HEK293 (cell line): ENCODE results near the gene FUT1.
A peak's percentile ranks its signal among the peaks of the same experiment; 100 is the strongest.

Experiments used
- CTCF ChIA-PET: fragments of 350-600 bp; formaldehyde crosslinking; extraction: SDS; loops from one replicate; lab custom pipeline; 2021; ENCODE audit warnings: antibody characterized with exemption; lab: Yijun Ruan, JAX
- POLR2A ChIA-PET: fragments of 300-600 bp; formaldehyde crosslinking; extraction: SDS; loops from one replicate; lab custom pipeline; 2020; ENCODE audit warnings: antibody characterized with exemption, inconsistent platforms; lab: Yijun Ruan, JAX
- H3K27ac ChIP-seq: fragments of 200-500 bp; sonication (Bioruptor generic); 2 replicates; pipeline ENCODE4 v1.5.1; 2014; ENCODE audit warnings: low read depth, low read length, control low read depth, inconsistent platforms; ENCODE audit errors: extremely low read depth
- H3K36me3 ChIP-seq, 2 experiments: fragments of 200-500 bp in 1 of 2; sonication (Bioruptor generic) in 1 of 2; 1 replicate in 1 of 2; 2 replicates in 1 of 2; pipeline ENCODE4 v1.5.1; 2014 to 2017; ENCODE audit warnings: inconsistent platforms in 2 of 2, low read length in 2 of 2; ENCODE audit not compliant: control insufficient read depth in 2 of 2, insufficient read depth in 1 of 2
- H3K4me1 ChIP-seq: fragments of 200-500 bp; sonication (Bioruptor generic); 2 replicates; pipeline ENCODE4 v1.5.1; 2014; ENCODE audit warnings: mild to moderate bottlenecking, low read length, inconsistent platforms; ENCODE audit not compliant: control insufficient read depth, insufficient read depth
- H3K4me3 ChIP-seq: 2 replicates; pipeline ENCODE4 v1.5.1; 2011; ENCODE audit warnings: low read depth, mild to moderate bottlenecking, control low read depth, low read length, moderate library complexity
- H3K9me3 ChIP-seq: fragments of 200-500 bp; sonication (Bioruptor generic); 2 replicates; pipeline ENCODE4 v1.5.1; 2014; ENCODE audit warnings: low read depth, low read length, inconsistent platforms; ENCODE audit not compliant: control insufficient read depth, insufficient read depth
- BCL11A ChIP-seq: fragments of 450-650 bp; formaldehyde crosslinking; IDR thresholded peaks from 2 replicates; pipeline ENCODE4 v1.5.1; 2016; ENCODE audit warnings: low read depth, missing biosample characterization, missing genetic modification characterization
- GLIS1 ChIP-seq: fragments of 450-650 bp; formaldehyde crosslinking; IDR thresholded peaks from 2 replicates; pipeline ENCODE4 v1.5.1; 2016; ENCODE audit warnings: missing biosample characterization, missing genetic modification characterization
- HOXC10 ChIP-seq: sonication (generic); formaldehyde crosslinking; IDR thresholded peaks from 2 replicates; pipeline ENCODE4 v1.8.1; 2023; ENCODE audit warnings: mild to moderate bottlenecking, missing genetic modification reagents
- SETDB1 ChIP-seq: IDR thresholded peaks from one replicate; pipeline ENCODE4 v1.6.1; 2017; ENCODE audit warnings: mild to moderate bottlenecking, low read length, moderate library complexity, mixed read lengths; ENCODE audit not compliant: insufficient read length
- ZBTB48 ChIP-seq: fragments of 450-650 bp; formaldehyde crosslinking; IDR thresholded peaks from 2 replicates; pipeline ENCODE4 v1.5.1; 2016; ENCODE audit warnings: missing biosample characterization, missing genetic modification characterization
- ZFP41 ChIP-seq: fragments of 450-650 bp; formaldehyde crosslinking; IDR thresholded peaks from 2 replicates; pipeline ENCODE4 v1.5.1; 2016; ENCODE audit warnings: missing biosample characterization, missing genetic modification characterization, borderline replicate concordance
- ZIC2 ChIP-seq: fragments of 450-650 bp; formaldehyde crosslinking; IDR thresholded peaks from 2 replicates; pipeline ENCODE4 v1.5.1; 2016; ENCODE audit warnings: missing biosample characterization, missing genetic modification characterization
- ZNF121 ChIP-seq: fragments of 450-650 bp; formaldehyde crosslinking; IDR thresholded peaks from 2 replicates; pipeline ENCODE4 v1.5.1; 2016; ENCODE audit warnings: missing biosample characterization, missing genetic modification characterization
- ZNF366 ChIP-seq: fragments of 450-650 bp; formaldehyde crosslinking; conservative IDR thresholded peaks from 2 replicates; pipeline ENCODE4 v1.5.1; 2016; ENCODE audit warnings: missing biosample characterization, missing genetic modification characterization
- ZNF548 ChIP-seq: fragments of 450-650 bp; formaldehyde crosslinking; IDR thresholded peaks from 2 replicates; pipeline ENCODE4 v1.5.1; 2016; ENCODE audit warnings: missing biosample characterization, missing genetic modification characterization
- ZNF561 ChIP-seq: fragments of 450-650 bp; IDR thresholded peaks from 2 replicates; pipeline ENCODE4 v1.5.1; 2018; ENCODE audit warnings: missing biosample characterization, missing genetic modification characterization, borderline replicate concordance
- ZNF658 ChIP-seq: fragments of 450-650 bp; formaldehyde crosslinking; IDR thresholded peaks from 2 replicates; pipeline ENCODE4; 2016; ENCODE audit warnings: missing biosample characterization, missing genetic modification characterization
- ZNF701 ChIP-seq: fragments of 450-650 bp; formaldehyde crosslinking; IDR thresholded peaks from 2 replicates; pipeline ENCODE4 v1.5.1; 2016; ENCODE audit warnings: missing biosample characterization, missing genetic modification characterization
- TF ChIP-seq, protein P1 (sequence below): fragments of 450-650 bp; formaldehyde crosslinking; IDR thresholded peaks from 2 replicates; pipeline ENCODE4 v1.5.1; 2016; ENCODE audit warnings: missing biosample characterization, missing genetic modification characterization
- TF ChIP-seq, protein P2 (sequence below): fragments of 450-650 bp; formaldehyde crosslinking; IDR thresholded peaks from 2 replicates; pipeline ENCODE4 v1.5.1; 2016; ENCODE audit warnings: missing biosample characterization, missing genetic modification characterization
- TF ChIP-seq, protein P3 (sequence below): IDR thresholded peaks from 2 replicates; pipeline ENCODE4 v1.6.1; 2011; ENCODE audit warnings: mild to moderate bottlenecking, low read depth, low read length, borderline replicate concordance
- TF ChIP-seq, protein P4 (sequence below): fragments of 450-650 bp; formaldehyde crosslinking; conservative IDR thresholded peaks from 2 replicates; pipeline ENCODE4 v1.5.1; 2016; ENCODE audit warnings: low read depth, missing biosample characterization, missing genetic modification characterization
- TF ChIP-seq, protein P5 (sequence below): fragments of 450-650 bp; formaldehyde crosslinking; IDR thresholded peaks from 2 replicates; pipeline ENCODE4 v1.5.1; 2016; ENCODE audit warnings: missing biosample characterization, missing genetic modification characterization

Gene FUT1

DNA sequence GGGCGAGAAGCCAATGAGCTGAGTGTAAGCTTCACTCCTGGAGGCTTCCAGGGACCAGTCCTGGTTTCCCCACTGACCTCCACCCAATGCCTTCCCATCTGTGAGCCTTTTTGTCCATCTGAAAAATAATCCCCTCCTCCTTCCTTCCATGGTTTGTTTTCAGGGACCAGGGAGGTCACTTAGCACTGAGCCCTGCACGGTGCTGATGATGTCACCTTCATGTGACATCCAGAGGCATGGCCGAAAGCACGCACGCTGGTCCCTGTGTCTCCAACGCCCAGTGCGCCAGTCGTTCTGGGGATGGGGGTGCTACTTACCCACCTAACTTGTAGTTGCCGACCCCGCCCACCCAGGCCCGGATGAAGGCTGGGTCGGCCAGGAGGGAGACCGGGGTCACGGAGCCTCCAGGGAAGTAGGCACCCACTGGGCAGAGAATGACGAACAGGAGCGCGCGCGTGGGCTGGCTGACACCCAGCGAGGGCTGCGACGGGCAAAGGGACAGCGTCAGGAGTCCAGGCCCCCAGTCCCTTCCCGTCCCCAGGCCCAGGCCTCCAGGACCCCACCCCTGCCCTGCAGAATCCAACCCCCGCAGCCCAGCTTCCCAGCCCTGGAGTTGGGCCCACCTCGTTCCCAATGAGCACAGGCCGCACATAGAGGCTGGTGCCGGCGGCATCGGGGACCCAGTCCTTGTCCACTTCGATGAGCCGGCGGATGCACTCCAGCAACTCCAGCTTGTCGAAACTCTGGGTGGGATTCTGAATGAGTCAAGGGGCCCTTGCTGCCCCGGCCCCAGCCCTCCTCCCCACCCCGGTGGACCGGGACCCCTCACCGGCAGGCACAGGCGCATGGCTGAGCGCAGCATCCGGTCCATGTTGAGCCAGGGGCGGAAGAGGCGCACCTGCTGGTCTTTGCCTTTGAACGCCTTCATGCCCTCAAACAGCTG lies 47.2 kb upstream of the FUT1 start:
- H3K9me3 ChIP-seq = no peaks in the 10 kb centered on the region
- peaks cover 4 to 8% of the 10 kb centered on the region in 2 experiments; a peak in 2 of 3 replicates for H3K36me3 ChIP-seq
- TF ChIP-seq ZNF658 (tag by site-specific recombination) = no peak
- TF ChIP-seq HOXC10 = no peak
- TF ChIP-seq, protein P1, sequence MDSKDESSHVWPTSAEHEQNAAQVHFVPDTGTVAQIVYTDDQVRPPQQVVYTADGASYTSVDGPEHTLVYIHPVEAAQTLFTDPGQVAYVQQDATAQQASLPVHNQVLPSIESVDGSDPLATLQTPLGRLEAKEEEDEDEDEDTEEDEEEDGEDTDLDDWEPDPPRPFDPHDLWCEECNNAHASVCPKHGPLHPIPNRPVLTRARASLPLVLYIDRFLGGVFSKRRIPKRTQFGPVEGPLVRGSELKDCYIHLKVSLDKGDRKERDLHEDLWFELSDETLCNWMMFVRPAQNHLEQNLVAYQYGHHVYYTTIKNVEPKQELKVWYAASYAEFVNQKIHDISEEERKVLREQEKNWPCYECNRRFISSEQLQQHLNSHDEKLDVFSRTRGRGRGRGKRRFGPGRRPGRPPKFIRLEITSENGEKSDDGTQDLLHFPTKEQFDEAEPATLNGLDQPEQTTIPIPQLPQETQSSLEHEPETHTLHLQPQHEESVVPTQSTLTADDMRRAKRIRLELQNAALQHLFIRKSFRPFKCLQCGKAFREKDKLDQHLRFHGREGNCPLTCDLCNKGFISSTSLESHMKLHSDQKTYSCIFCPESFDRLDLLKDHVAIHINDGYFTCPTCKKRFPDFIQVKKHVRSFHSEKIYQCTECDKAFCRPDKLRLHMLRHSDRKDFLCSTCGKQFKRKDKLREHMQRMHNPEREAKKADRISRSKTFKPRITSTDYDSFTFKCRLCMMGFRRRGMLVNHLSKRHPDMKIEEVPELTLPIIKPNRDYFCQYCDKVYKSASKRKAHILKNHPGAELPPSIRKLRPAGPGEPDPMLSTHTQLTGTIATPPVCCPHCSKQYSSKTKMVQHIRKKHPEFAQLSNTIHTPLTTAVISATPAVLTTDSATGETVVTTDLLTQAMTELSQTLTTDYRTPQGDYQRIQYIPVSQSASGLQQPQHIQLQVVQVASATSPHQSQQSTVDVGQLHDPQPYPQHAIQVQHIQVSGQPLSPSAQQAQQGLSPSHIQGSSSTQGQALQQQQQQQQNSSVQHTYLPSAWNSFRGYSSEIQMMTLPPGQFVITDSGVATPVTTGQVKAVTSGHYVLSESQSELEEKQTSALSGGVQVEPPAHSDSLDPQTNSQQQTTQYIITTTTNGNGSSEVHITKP (tag by site-specific recombination) = 0 out of 2 replicates have a peak, but pooled peaks have one; percentile 12
- peak; percentile 68; the same call in 1 of the 2 replicates for TF ChIP-seq ZBTB48 (tag by site-specific recombination)
- no peak for TF ChIP-seq ZNF701 (tag by site-specific recombination)
- TF ChIP-seq ZFP41 = no peak
- peak; percentile 50 for TF ChIP-seq ZNF366 (tag by site-specific recombination)
- TF ChIP-seq, protein P2, sequence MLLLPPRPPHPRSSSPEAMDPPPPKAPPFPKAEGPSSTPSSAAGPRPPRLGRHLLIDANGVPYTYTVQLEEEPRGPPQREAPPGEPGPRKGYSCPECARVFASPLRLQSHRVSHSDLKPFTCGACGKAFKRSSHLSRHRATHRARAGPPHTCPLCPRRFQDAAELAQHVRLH (tag by site-specific recombination) = no peak
- TF ChIP-seq ZNF548 (tag by site-specific recombination) = no peak
- TF ChIP-seq BCL11A = no peak
- no peak for TF ChIP-seq ZNF561 (tag by site-specific recombination)
- no peak for TF ChIP-seq ZNF121
- TF ChIP-seq SETDB1 = no peak
- TF ChIP-seq, protein P3, sequence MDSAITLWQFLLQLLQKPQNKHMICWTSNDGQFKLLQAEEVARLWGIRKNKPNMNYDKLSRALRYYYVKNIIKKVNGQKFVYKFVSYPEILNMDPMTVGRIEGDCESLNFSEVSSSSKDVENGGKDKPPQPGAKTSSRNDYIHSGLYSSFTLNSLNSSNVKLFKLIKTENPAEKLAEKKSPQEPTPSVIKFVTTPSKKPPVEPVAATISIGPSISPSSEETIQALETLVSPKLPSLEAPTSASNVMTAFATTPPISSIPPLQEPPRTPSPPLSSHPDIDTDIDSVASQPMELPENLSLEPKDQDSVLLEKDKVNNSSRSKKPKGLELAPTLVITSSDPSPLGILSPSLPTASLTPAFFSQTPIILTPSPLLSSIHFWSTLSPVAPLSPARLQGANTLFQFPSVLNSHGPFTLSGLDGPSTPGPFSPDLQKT = no peak
- 0 out of 2 replicates have a peak, but pooled peaks have one; percentile 3 for TF ChIP-seq ZIC2 (tag by site-specific recombination)
- H3K27ac ChIP-seq = no peak overlapping the region
- H3K4me3 ChIP-seq = no peak overlapping the region
- CTCF ChIA-PET = interaction anchor here (0.5 to 1.2 kb wide), 5 partner anchors 11 to 818 kb away, joined by 3 to 4 read pairs (median 3); no protein-coding TSS in a partner anchor
- POLR2A ChIA-PET = interaction anchor here (0.7 to 1.0 kb wide), 2 partner anchors 9 to 11 kb away, joined by 3 to 5 read pairs; partner anchors contain the start of gene BCAT2
- no peaks in the 10 kb centered on the region for H3K4me1 ChIP-seq

DNA sequence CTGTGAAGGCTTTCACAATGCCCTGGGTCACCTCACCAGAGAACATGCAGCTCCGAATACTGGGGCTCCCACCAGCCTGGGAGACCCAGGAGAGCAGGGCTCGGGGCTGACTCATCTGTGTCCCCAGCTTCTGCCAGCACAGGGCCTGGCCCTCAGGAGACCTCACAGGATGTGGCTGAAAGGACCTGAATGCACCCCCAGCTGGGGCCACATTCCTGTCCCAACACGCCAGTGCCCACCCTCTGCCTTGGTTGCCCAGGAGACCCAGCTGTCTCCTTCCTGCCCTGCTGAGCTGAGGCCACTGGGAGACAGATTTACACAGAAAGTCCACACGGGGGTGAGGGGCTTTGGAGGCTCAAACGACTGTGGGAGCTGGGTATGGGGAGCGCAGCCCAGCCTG lies 46.5 kb upstream of the FUT1 start:
- no peaks in the 10 kb centered on the region for H3K4me1 ChIP-seq
- POLR2A ChIA-PET = interaction anchor here (0.7 to 1.0 kb wide), 2 partner anchors 10 to 12 kb away, joined by 3 to 5 read pairs; partner anchors contain the start of gene BCAT2
- CTCF ChIA-PET = interaction anchor here (0.5 to 1.2 kb wide), 5 partner anchors 10 to 1440 kb away, joined by 3 to 4 read pairs (median 3); no protein-coding TSS in a partner anchor
- H3K4me3 ChIP-seq = no peak overlapping the region
- no peaks in the 10 kb centered on the region for H3K9me3 ChIP-seq
- no peak overlapping the region for H3K27ac ChIP-seq
- peaks cover 4 to 8% of the 10 kb centered on the region in 2 experiments; a peak in 2 of 3 replicates for H3K36me3 ChIP-seq
- TF ChIP-seq, protein P3 = no peak
- TF ChIP-seq GLIS1 = peak; percentile 99
- TF ChIP-seq, protein P4, sequence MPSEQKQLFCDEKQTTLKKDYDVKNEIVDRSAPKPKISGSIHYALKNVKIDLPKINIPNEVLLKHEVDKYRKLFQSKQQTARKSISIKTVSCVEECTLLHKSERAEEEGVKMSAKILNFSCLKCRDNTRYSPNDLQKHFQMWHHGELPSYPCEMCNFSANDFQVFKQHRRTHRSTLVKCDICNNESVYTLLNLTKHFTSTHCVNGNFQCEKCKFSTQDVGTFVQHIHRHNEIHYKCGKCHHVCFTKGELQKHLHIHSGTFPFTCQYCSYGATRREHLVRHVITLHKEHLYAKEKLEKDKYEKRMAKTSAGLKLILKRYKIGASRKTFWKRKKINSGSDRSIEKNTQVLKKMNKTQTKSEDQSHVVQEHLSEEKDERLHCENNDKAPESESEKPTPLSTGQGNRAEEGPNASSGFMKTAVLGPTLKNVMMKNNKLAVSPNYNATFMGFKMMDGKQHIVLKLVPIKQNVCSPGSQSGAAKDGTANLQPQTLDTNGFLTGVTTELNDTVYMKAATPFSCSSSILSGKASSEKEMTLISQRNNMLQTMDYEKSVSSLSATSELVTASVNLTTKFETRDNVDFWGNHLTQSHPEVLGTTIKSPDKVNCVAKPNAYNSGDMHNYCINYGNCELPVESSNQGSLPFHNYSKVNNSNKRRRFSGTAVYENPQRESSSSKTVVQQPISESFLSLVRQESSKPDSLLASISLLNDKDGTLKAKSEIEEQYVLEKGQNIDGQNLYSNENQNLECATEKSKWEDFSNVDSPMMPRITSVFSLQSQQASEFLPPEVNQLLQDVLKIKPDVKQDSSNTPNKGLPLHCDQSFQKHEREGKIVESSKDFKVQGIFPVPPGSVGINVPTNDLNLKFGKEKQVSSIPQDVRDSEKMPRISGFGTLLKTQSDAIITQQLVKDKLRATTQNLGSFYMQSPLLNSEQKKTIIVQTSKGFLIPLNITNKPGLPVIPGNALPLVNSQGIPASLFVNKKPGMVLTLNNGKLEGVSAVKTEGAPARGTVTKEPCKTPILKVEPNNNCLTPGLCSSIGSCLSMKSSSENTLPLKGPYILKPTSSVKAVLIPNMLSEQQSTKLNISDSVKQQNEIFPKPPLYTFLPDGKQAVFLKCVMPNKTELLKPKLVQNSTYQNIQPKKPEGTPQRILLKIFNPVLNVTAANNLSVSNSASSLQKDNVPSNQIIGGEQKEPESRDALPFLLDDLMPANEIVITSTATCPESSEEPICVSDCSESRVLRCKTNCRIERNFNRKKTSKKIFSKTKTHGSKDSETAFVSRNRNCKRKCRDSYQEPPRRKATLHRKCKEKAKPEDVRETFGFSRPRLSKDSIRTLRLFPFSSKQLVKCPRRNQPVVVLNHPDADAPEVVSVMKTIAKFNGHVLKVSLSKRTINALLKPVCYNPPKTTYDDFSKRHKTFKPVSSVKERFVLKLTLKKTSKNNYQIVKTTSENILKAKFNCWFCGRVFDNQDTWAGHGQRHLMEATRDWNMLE (tag by site-specific recombination) = no peak
- TF ChIP-seq, protein P5, sequence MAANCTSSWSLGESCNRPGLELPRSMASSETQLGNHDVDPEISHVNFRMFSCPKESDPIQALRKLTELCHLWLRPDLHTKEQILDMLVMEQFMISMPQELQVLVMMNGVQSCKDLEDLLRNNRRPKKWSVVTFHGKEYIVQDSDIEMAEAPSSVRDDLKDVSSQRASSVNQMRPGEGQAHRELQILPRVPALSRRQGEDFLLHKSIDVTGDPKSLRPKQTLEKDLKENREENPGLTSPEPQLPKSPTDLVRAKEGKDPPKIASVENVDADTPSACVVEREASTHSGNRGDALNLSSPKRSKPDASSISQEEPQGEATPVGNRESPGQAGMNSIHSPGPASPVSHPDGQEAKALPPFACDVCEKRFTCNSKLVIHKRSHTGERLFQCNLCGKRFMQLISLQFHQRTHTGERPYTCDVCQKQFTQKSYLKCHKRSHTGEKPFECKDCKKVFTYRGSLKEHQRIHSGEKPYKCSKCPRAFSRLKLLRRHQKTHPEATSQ (tag by site-specific recombination) = no peak
